ENCODE data around the gene SRD5A2. TPM values are rescaled to one million over a fixed set of nuclear protein-coding genes. Genes with fewer than 3 reads are reported as not detected.

Gene SRD5A2
- total RNA-seq, 1 donor from 2014 or later: not detected

- TF ChIP-seq, protein P1, sequence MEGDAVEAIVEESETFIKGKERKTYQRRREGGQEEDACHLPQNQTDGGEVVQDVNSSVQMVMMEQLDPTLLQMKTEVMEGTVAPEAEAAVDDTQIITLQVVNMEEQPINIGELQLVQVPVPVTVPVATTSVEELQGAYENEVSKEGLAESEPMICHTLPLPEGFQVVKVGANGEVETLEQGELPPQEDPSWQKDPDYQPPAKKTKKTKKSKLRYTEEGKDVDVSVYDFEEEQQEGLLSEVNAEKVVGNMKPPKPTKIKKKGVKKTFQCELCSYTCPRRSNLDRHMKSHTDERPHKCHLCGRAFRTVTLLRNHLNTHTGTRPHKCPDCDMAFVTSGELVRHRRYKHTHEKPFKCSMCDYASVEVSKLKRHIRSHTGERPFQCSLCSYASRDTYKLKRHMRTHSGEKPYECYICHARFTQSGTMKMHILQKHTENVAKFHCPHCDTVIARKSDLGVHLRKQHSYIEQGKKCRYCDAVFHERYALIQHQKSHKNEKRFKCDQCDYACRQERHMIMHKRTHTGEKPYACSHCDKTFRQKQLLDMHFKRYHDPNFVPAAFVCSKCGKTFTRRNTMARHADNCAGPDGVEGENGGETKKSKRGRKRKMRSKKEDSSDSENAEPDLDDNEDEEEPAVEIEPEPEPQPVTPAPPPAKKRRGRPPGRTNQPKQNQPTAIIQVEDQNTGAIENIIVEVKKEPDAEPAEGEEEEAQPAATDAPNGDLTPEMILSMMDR (IDR thresholded peaks at IDR 0.05; ENCODE audit: insufficient read depth, low read depth, low read length): no peak
- no peak for TF ChIP-seq EZH2 (IDR thresholded peaks at IDR 0.05; ENCODE audit: insufficient read depth, low read length)
- no peak overlapping the region for H3K27ac ChIP-seq (ENCODE audit: low read depth, low read length)
- H3K27me3 Mint-ChIP-seq (ENCODE audit: low read depth, unreplicated experiment): peaks cover 5% of the 10 kb centered on the region
- no peak overlapping the region for H3K27ac Mint-ChIP-seq (ENCODE audit: unreplicated experiment)
- H2AFZ ChIP-seq (ENCODE audit: low read depth, low read length): no peak overlapping the region
- H3K36me3 ChIP-seq (ENCODE audit: insufficient read depth, low read length): no peaks in the 10 kb centered on the region
- FAIRE-seq (no peak), DNase-seq (ENCODE audit: low read depth) (no peak)
- H3K9me3 Mint-ChIP-seq (ENCODE audit: unreplicated experiment): peaks cover 5% of the 10 kb centered on the region
- no peaks in the 10 kb centered on the region for H3K36me3 Mint-ChIP-seq (ENCODE audit: low read depth, unreplicated experiment)
- H3K4me3 Mint-ChIP-seq (ENCODE audit: unreplicated experiment): no peak overlapping the region
- H3K79me2 ChIP-seq (ENCODE audit: insufficient read depth, low read length): no peaks in the 10 kb centered on the region
- no peak overlapping the region for H3K4me2 ChIP-seq (ENCODE audit: low read length)
- H3K27me3 ChIP-seq (ENCODE audit: insufficient read depth, low read length): peaks cover 2% of the 10 kb centered on the region
- no peaks in the 10 kb centered on the region for H4K20me1 ChIP-seq (ENCODE audit: insufficient read depth, low read length)
- no peaks in the 10 kb centered on the region for H3K4me1 ChIP-seq (ENCODE audit: insufficient read depth, low read length)
- H3K4me1 Mint-ChIP-seq (ENCODE audit: low read depth, unreplicated experiment): no peaks in the 10 kb centered on the region
- H3K9me3 ChIP-seq (ENCODE audit: insufficient read depth, low read depth, low read length): no peaks in the 10 kb centered on the region
- no peak overlapping the region for H3K9ac ChIP-seq (ENCODE audit: low read length)
- H3K4me3 ChIP-seq (ENCODE audit: insufficient read depth, low read depth, low read length): no peak overlapping the region
Measured at GRCh38 chr2:31517442-31518203, 63.1 kb downstream of the SRD5A2 start.

DNA sequence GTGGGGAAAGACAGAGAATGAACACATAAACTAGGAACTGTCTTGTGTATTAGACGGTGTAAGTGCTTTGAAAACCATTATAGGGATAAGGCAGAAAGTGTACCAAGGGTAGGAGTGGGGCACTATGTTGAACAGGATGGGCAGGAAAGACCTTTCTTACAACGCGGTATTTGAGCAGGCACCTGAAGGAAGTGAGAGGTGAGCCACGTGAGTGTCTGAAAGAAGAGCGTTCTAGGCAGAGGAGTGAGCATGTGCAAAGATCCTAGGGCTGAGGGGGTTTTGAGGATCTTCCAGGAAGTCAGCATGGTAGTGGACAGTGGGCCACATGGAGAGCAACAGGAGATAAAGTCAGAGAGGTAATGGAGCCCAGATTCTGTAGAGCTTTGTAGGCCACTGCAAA, 65.2 kb downstream of the SRD5A2 start:
- FAIRE-seq (no peak), DNase-seq (ENCODE audit: low read depth) (no peak)
- Histone ChIP-seq H3K27ac (ENCODE audit: low read depth, low read length) (no peak overlapping the region), H3K4me1 (ENCODE audit: insufficient read depth, low read length) (no peaks in the 10 kb centered on the region), H3K4me3 (ENCODE audit: insufficient read depth, low read depth, low read length) (no peak overlapping the region), H3K27me3 (ENCODE audit: insufficient read depth, low read length) (no peaks in the 10 kb centered on the region), H2AFZ (ENCODE audit: low read depth, low read length) (no peak overlapping the region), H3K9ac (ENCODE audit: low read length) (no peak overlapping the region), H3K4me2 (ENCODE audit: low read length) (no peak overlapping the region), H3K9me3 (ENCODE audit: insufficient read depth, low read depth, low read length) (no peaks in the 10 kb centered on the region), H3K79me2 (ENCODE audit: insufficient read depth, low read length) (no peaks in the 10 kb centered on the region), H4K20me1 (ENCODE audit: insufficient read depth, low read length) (no peaks in the 10 kb centered on the region), H3K36me3 (ENCODE audit: insufficient read depth, low read length) (no peaks in the 10 kb centered on the region)
- Mint-ChIP-seq H3K36me3 (ENCODE audit: low read depth, unreplicated experiment) (no peaks in the 10 kb centered on the region), H3K27me3 (ENCODE audit: low read depth, unreplicated experiment) (peaks cover 5% of the 10 kb centered on the region), H3K9me3 (ENCODE audit: unreplicated experiment) (peaks cover 5% of the 10 kb centered on the region), H3K27ac (ENCODE audit: unreplicated experiment) (no peak overlapping the region), H3K4me3 (ENCODE audit: unreplicated experiment) (no peak overlapping the region), H3K4me1 (ENCODE audit: low read depth, unreplicated experiment) (no peaks in the 10 kb centered on the region)
- no peak for TF ChIP-seq EZH2 (IDR thresholded peaks at IDR 0.05; ENCODE audit: insufficient read depth, low read length)
- TF ChIP-seq, protein P1 (IDR thresholded peaks at IDR 0.05; ENCODE audit: insufficient read depth, low read depth, low read length): no peak

- no peaks in the 10 kb centered on the region for H3K9me3 ChIP-seq (ENCODE audit: insufficient read depth, low read depth, low read length)
- Mint-ChIP-seq H3K4me3 (ENCODE audit: unreplicated experiment) (no peak overlapping the region), H3K27ac (ENCODE audit: unreplicated experiment) (no peak overlapping the region), H3K27me3 (ENCODE audit: low read depth, unreplicated experiment) (peaks cover 5% of the 10 kb centered on the region), H3K9me3 (ENCODE audit: unreplicated experiment) (peaks cover 2% of the 10 kb centered on the region), H3K36me3 (ENCODE audit: low read depth, unreplicated experiment) (no peaks in the 10 kb centered on the region), H3K4me1 (ENCODE audit: low read depth, unreplicated experiment) (no peaks in the 10 kb centered on the region)
- FAIRE-seq (no peak), DNase-seq (ENCODE audit: low read depth) (no peak)
- no peaks in the 10 kb centered on the region for H4K20me1 ChIP-seq (ENCODE audit: insufficient read depth, low read length)
- no peak overlapping the region for H3K9ac ChIP-seq (ENCODE audit: low read length)
- H3K4me3 ChIP-seq (ENCODE audit: insufficient read depth, low read depth, low read length): no peak overlapping the region
- H3K79me2 ChIP-seq (ENCODE audit: insufficient read depth, low read length): no peaks in the 10 kb centered on the region
- H3K27me3 ChIP-seq (ENCODE audit: insufficient read depth, low read length): no peaks in the 10 kb centered on the region
- H3K4me2 ChIP-seq (ENCODE audit: low read length): no peak overlapping the region
- H3K36me3 ChIP-seq (ENCODE audit: insufficient read depth, low read length): no peaks in the 10 kb centered on the region
- no peak overlapping the region for H3K27ac ChIP-seq (ENCODE audit: low read depth, low read length)
- H2AFZ ChIP-seq (ENCODE audit: low read depth, low read length): no peak overlapping the region
- TF ChIP-seq, protein P1 (IDR thresholded peaks at IDR 0.05; ENCODE audit: insufficient read depth, low read depth, low read length): no peak
- TF ChIP-seq EZH2 (IDR thresholded peaks at IDR 0.05; ENCODE audit: insufficient read depth, low read length): no peak
- no peaks in the 10 kb centered on the region for H3K4me1 ChIP-seq (ENCODE audit: insufficient read depth, low read length)
Measured at GRCh38 chr2:31513553-31513952, 67.2 kb downstream of the SRD5A2 start.

All from astrocyte (in vitro differentiated cells and primary cell).